ENCODE data around the gene KIR3DL2.
"Not testable (repeated sequence)": the region's sequence is repeated elsewhere in the genome, so short reads cannot be mapped to it uniquely, and the experiment has no call there.

The KIR3DL2 gene

DNA sequence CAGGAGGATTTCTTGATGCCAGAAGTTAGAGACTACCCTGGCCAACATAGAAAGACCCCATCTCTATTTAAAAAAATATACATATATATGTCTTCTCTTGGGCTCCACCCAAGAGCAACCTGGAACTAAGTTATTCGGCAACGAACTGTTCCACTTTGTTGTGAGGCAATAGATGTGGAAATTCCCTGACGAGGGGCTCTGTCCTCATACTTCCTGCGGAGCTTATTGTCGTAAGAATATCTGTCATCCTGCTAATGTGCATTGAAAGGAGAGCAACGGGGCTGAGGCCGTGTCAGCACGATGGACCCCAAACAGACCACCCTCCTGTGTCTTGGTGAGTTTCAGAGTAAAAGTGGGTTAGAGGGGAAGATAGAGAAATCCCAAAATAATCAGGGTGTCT is 23.7 kb downstream of the KIR3DL2 start, which contains the start of gene FCAR:
Gene FCAR, plus strand, starts transcription at position 246 of the 400 bp plus-strand sequence. Its CDS starts 55 bp downstream, at position 301.
- no peak for DNase-seq

GRCh38 chr19:54875506-54875905 is 25.3 kb downstream of the KIR3DL2 start:
- peak; percentile 12 for DNase-seq

GRCh38 chr19:54877471-54877870 is 27.2 kb downstream of the KIR3DL2 start:
- DNase-seq, result no peak

GRCh38 chr19:54881884-54882283 is 31.6 kb downstream of the KIR3DL2 start:
- no peak for DNase-seq

DNA sequence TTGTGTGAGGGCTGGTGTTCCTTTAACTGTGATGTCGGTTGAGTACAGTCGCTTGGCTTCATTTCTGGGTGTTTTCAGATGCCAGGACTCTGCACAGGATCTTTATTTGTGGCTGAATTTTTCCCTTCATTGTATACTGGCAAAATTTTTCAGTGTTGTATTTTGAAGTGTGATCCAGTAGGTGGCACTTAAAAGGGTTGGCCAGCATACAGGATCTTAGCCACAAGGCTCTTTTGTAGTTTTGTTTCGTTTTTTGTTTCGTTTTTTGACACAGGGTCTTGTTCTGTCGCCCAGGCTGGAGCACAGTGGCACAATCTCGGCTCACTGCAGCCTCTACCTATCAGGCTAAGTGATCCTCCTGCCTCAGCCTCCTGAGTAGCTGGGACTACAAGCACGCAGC is 32.5 kb downstream of the KIR3DL2 start:
- peak; percentile 68 for DNase-seq

DNA sequence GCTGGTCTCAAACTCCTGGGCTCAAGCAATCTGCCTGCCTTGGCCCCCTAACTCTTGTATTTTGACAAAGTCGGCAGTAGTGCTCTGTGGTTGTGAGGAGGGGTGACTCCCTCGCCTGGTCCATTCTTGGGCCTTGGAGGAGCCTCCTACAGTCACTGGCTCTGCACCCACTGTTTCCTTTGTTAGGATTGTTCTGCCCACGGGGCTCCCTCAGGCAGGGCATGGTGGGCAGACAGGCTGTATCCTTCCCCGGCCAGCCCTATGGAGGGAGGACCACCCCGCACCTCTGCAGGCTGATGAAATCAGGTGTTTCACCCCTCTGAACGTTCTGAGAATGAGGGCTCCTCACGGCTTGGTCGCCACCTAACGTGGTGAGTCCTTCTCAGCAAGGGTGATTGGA is 33.0 kb downstream of the KIR3DL2 start:
- DNase-seq, result no peak

DNA sequence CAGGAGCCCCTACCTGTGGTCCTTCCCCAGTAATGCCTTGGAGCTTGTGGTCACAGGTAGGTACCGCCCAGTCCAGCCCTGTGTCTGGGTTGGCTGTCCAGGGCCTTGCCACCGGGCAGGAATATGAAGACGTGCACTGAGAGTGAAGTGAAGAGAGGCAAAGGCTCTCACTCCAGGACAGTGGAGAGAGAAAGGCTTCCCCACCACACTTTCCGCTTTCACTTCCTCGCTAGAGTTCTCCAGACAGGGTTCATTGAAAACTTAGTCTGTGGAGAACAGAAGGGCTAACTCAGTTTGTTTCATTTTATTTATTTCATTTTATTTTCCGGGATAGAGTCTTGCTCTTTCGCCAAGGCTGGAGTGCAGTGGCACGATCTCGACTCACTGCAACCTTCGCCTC is 38.0 kb downstream of the KIR3DL2 start:
- DNase-seq, result no peak

GRCh38 chr19:54889566-54889965 is 39.3 kb downstream of the KIR3DL2 start:
- no peak for DNase-seq

- DNase-seq, result no peak
Measured at GRCh38 chr19:54893406-54893805, 43.2 kb downstream of the KIR3DL2 start.

- DNase-seq, result not testable (repeated sequence)
Measured at GRCh38 chr19:54894106-54894505, 43.9 kb downstream of the KIR3DL2 start.

DNA sequence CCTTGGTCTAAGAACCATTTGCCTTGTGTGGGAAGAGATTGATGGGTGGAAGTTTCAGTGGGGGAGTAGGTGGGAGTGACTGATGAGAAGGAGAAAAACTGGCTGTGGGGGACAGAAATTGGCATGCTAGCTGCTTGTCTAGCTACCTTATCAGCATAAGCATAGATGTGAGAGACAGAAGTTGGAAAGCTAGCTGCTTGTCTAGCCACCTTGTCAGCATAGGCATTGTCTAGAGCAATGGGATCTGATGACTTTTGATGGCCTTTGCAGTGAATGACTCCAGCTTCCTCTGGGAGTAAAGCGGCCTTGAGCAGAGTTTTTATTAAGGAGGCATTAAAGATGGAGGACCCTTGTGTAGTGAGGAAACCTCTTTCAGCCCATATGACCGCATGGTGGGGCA is 45.8 kb downstream of the KIR3DL2 start:
- DNase-seq, result no peak

- not testable (repeated sequence) for DNase-seq
Measured at GRCh38 chr19:54898685-54899084, 48.4 kb downstream of the KIR3DL2 start.

GRCh38 chr19:54899646-54900045 is 49.4 kb downstream of the KIR3DL2 start:
- not testable (repeated sequence) for DNase-seq

DNA sequence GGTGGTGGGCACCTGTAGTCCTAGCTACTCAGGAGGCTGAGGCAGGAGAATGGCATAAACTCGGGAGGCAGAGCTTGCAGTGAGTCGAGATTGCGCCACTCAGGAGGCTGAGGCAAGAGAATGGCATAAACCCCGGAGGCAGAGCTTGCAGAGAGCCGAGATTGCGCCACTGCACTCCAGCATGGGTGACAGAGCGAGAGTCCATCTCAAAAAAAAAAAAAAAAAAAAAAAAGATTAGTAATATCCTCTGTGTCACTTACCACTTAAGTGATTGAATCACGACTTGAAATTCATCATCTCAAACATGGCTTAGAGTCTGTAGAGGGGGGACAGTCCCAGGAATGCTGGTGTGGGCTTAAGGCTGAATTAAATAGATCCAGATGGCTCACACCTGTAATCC is 50.9 kb downstream of the KIR3DL2 start:
- DNase-seq, result not testable (repeated sequence)

GRCh38 chr19:54902061-54902460 is 51.8 kb downstream of the KIR3DL2 start:
- DNase-seq, result no peak

GRCh38 chr19:54903303-54903702 is 53.1 kb downstream of the KIR3DL2 start:
- DNase-seq, result no peak

GRCh38 chr19:54904261-54904660 is 54.0 kb downstream of the KIR3DL2 start:
- DNase-seq, result not testable (repeated sequence)

GRCh38 chr19:54905421-54905802 is 55.2 kb downstream of the KIR3DL2 start:
- DNase-seq, result peak; percentile 27

- DNase-seq, result no peak
Measured at GRCh38 chr19:54905803-54906511, 55.7 kb downstream of the KIR3DL2 start, which contains the start of gene NCR1. Gene NCR1 (plus strand): TSS chr19:54906148. CDS start chr19:54906188, 40 bp downstream.

DNA sequence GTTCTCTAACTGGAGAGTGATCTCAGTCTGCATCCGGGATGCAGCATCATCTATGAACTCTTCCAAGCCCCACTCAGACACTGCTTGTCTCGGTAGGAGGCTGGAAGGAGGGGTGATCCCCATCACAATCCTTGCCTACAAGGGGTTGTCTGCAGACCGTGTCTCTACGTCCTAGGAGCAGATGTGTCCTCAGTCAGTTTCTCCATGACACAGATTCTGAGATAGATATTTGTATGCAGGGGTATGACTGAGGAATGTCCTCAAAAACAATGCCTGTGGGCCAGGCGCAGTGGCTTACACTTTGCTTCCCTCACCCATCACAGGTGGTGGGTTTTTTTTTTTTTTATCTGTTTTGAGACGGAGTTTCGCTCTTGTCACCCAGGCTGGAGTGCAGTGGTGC is 56.6 kb downstream of the KIR3DL2 start:
- DNase-seq, result no peak

GRCh38 chr19:54907899-54908298 is 57.7 kb downstream of the KIR3DL2 start:
- DNase-seq, result not testable (repeated sequence)

All from OCI-M1 (cell line).